ENCODE data around the gene TBCCD1. TPM values are rescaled to one million over a fixed set of nuclear protein-coding genes. Genes with fewer than 3 reads are reported as not detected.
"Not testable (repeated sequence)": the region's sequence is repeated elsewhere in the genome, so short reads cannot be mapped to it uniquely, and the experiment has no call there.

TBCCD1 gene
- total RNA-seq, 1 donor from 2014 or later = 17.7 TPM

- no peaks in the 10 kb centered on the region for H3K9me3 Mint-ChIP-seq
- no peaks in the 10 kb centered on the region for H3K27me3 Mint-ChIP-seq (ENCODE audit: low read depth)
- H3K27ac Mint-ChIP-seq = peak overlapping the region; percentile 98
- no peak for DNase-seq (ENCODE audit: low spot score)
- intact Hi-C loops (cut with micrococcal nuclease) = loop anchor here (1.0 to 5.0 kb wide), 5 partner anchors 35 to 631 kb away; partner anchors contain the start of genes EIF4A2 and TRA2B
- peaks cover 43% of the 10 kb centered on the region for H3K4me1 Mint-ChIP-seq (ENCODE audit: low read depth)
- peak overlapping the region; percentile 89 for H3K4me3 Mint-ChIP-seq (ENCODE audit: low read depth)
- peaks cover 32% of the 10 kb centered on the region for H3K36me3 Mint-ChIP-seq (ENCODE audit: low read depth)
Measured at GRCh38 chr3:186569779-186570095, 2.6 kb upstream of the TBCCD1 start.

GRCh38 chr3:186569361-186569760 is 2.2 kb upstream of the TBCCD1 start:
- intact Hi-C loops (cut with micrococcal nuclease); H3K27me3 Mint-ChIP-seq (ENCODE audit: low read depth); H3K9me3 Mint-ChIP-seq; DNase-seq (ENCODE audit: low spot score): not testable (repeated sequence)
- Mint-ChIP-seq H3K36me3 (ENCODE audit: low read depth) (peaks cover 32% of the 10 kb centered on the region), H3K4me3 (ENCODE audit: low read depth) (peak overlapping the region; percentile 89), H3K27ac (peak overlapping the region; percentile 98), H3K4me1 (ENCODE audit: low read depth) (peaks cover 44% of the 10 kb centered on the region)

- peak overlapping the region; percentile 97 for H3K4me3 Mint-ChIP-seq (ENCODE audit: low read depth)
- no peaks in the 10 kb centered on the region for H3K27me3 Mint-ChIP-seq (ENCODE audit: low read depth)
- H3K9me3 Mint-ChIP-seq = no peaks in the 10 kb centered on the region
- intact Hi-C loops (cut with micrococcal nuclease) = no loop called here
- H3K27ac Mint-ChIP-seq = peak overlapping the region; percentile 75
- H3K4me1 Mint-ChIP-seq (ENCODE audit: low read depth) = peaks cover 47% of the 10 kb centered on the region
- H3K36me3 Mint-ChIP-seq (ENCODE audit: low read depth) = peaks cover 31% of the 10 kb centered on the region
- no peak for DNase-seq (ENCODE audit: low spot score)
Measured at GRCh38 chr3:186566772-186567071, 417 bp downstream of the TBCCD1 start.

GRCh38 chr3:186564586-186564985 is 2.6 kb downstream of the TBCCD1 start:
- H3K36me3 Mint-ChIP-seq (ENCODE audit: low read depth) = peaks cover 31% of the 10 kb centered on the region
- H3K9me3 Mint-ChIP-seq = no peaks in the 10 kb centered on the region
- H3K27ac Mint-ChIP-seq = no peak overlapping the region
- intact Hi-C loops (cut with micrococcal nuclease) = no loop called here
- peaks cover 44% of the 10 kb centered on the region for H3K4me1 Mint-ChIP-seq (ENCODE audit: low read depth)
- no peak for DNase-seq (ENCODE audit: low spot score)
- H3K4me3 Mint-ChIP-seq (ENCODE audit: low read depth) = no peak overlapping the region
- no peaks in the 10 kb centered on the region for H3K27me3 Mint-ChIP-seq (ENCODE audit: low read depth)

- Mint-ChIP-seq H3K4me1 (ENCODE audit: low read depth) (peaks cover under 1% of the 10 kb centered on the region), H3K27ac (no peak overlapping the region)
Measured at GRCh38 chr3:186552408-186553031, 14.6 kb downstream of the TBCCD1 start.

GRCh38 chr3:186551387-186551786 is 15.8 kb downstream of the TBCCD1 start:
- Mint-ChIP-seq H3K4me1 (ENCODE audit: low read depth) (no peaks in the 10 kb centered on the region), H3K9me3 (no peaks in the 10 kb centered on the region), H3K27me3 (ENCODE audit: low read depth) (no peaks in the 10 kb centered on the region), H3K4me3 (ENCODE audit: low read depth) (no peak overlapping the region), H3K36me3 (ENCODE audit: low read depth) (peaks cover 34% of the 10 kb centered on the region), H3K27ac (no peak overlapping the region)
- no peak for DNase-seq (ENCODE audit: low spot score)
- intact Hi-C loops (cut with micrococcal nuclease) = no loop called here

More at GRCh38 chr3:186552408-186553031, 14.6 kb downstream of the TBCCD1 start:
- Mint-ChIP-seq H3K9me3 (no peaks in the 10 kb centered on the region), H3K27me3 (ENCODE audit: low read depth) (no peaks in the 10 kb centered on the region), H3K36me3 (ENCODE audit: low read depth) (peaks cover 41% of the 10 kb centered on the region), H3K4me3 (ENCODE audit: low read depth) (no peak overlapping the region)
- intact Hi-C loops (cut with micrococcal nuclease) = no loop called here
- DNase-seq (ENCODE audit: low spot score) = no peak

GRCh38 chr3:186549497-186549896 is 17.6 kb downstream of the TBCCD1 start:
- no peaks in the 10 kb centered on the region for H3K9me3 Mint-ChIP-seq
- no peaks in the 10 kb centered on the region for H3K4me1 Mint-ChIP-seq (ENCODE audit: low read depth)
- H3K36me3 Mint-ChIP-seq (ENCODE audit: low read depth) = peaks cover 32% of the 10 kb centered on the region
- H3K27ac Mint-ChIP-seq = no peak overlapping the region
- no peaks in the 10 kb centered on the region for H3K27me3 Mint-ChIP-seq (ENCODE audit: low read depth)
- DNase-seq (ENCODE audit: low spot score) = no peak
- intact Hi-C loops (cut with micrococcal nuclease) = no loop called here
- no peak overlapping the region for H3K4me3 Mint-ChIP-seq (ENCODE audit: low read depth)

DNA sequence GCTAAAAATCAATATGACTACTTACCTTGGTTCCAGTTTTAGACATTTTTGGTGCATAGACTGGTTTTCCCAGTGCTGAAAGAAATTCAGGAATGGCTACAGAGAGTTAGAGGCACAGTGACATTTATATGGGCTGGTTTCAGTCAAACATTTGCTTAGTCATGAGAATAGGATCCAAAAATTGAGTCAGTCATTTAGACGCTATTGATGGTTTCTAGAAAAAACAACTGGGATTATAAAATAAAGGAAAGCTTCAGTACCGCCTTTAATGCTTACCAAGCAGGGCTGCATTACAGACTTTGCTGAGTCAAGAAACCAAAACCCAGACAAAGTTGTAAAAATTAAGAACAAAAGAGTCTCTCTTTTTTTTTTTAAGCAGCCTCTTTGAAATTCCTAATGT is 22.9 kb downstream of the TBCCD1 start, which contains the start of gene CRYGS:
Gene CRYGS, minus strand, starts transcription at position 100 of the 400 bp plus-strand sequence. Its CDS starts 54 bp downstream, at position 46.
- intact Hi-C loops (cut with micrococcal nuclease) = loop anchor here (5.0 kb wide), 1 partner anchor 437 kb away; the partner anchor contains the start of gene ETV5
- Mint-ChIP-seq H3K9me3 (no peaks in the 10 kb centered on the region), H3K27ac (no peak within 1 kb of the TSS), H3K4me3 (ENCODE audit: low read depth) (no peak within 1 kb of the TSS), H3K27me3 (ENCODE audit: low read depth) (no peaks in the 10 kb centered on the region), H3K4me1 (ENCODE audit: low read depth) (peaks cover 11% of the 10 kb centered on the region), H3K36me3 (ENCODE audit: low read depth) (peaks cover 29% of the 10 kb centered on the region)
- DNase-seq (ENCODE audit: low spot score) = no peak

GRCh38 chr3:186540835-186541226 is 26.3 kb downstream of the TBCCD1 start:
- H3K27me3 Mint-ChIP-seq (ENCODE audit: low read depth) = no peaks in the 10 kb centered on the region
- no peak for DNase-seq (ENCODE audit: low spot score)
- no peak overlapping the region for H3K4me3 Mint-ChIP-seq (ENCODE audit: low read depth)
- peaks cover 27% of the 10 kb centered on the region for H3K4me1 Mint-ChIP-seq (ENCODE audit: low read depth)
- H3K27ac Mint-ChIP-seq = peak overlapping the region; percentile 20
- H3K9me3 Mint-ChIP-seq = no peaks in the 10 kb centered on the region
- intact Hi-C loops (cut with micrococcal nuclease) = loop anchor here (1.0 to 5.0 kb wide), 4 partner anchors 282 to 564 kb away; partner anchors contain the start of gene ETV5
- H3K36me3 Mint-ChIP-seq (ENCODE audit: low read depth) = peaks cover 24% of the 10 kb centered on the region

DNA sequence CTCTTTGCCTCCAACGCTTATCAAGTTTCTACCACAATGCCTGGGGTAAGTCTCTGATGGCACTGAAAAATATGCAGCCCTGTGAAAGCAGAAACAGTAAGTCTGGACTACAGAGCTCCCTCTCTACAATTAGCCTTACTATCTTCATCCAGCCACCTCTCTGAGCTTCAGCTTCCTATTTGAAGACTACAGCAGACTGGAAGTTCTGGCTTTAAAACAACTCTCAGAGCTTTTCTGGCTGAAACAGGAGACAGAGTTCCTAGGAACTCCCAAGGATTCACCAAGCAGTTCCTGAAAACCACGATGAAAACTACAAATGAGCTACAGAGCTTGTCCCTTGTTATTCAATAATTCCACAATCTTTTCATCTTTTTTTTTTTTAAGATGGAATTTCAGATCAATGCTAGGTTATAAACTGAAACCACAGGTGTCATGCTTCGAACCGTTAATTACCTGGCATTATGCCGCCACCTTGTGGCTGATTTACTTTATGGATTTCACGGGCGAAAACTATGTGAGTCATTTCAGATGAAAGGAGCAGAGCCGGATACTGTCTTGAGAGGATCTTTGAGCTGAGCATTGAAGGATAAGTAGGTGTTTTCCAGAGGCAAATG is 26.8 kb downstream of the TBCCD1 start:
- Mint-ChIP-seq H3K4me3 (ENCODE audit: low read depth) (no peak overlapping the region), H3K4me1 (ENCODE audit: low read depth) (peaks cover 31% of the 10 kb centered on the region)

DNA sequence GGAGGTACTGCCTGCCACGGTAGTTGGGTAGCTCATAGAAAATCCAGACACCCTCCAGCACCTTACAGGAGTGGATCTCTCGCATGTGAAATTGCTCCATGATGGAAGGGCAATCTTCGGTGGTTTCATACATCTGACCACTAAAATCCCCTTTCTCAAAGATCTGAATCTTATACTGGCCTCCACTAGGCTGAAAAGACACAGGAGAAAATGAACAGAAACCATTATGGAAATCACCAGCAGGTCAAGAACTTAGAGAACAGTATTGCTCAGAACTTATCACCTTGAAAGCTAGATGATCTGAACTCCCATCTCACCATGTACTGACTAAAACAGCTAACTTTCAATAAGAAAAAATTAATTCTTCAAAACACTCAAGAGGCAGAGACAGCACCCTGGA is 28.4 kb downstream of the TBCCD1 start:
- Mint-ChIP-seq H3K36me3 (ENCODE audit: low read depth) (peaks cover 13% of the 10 kb centered on the region), H3K4me1 (ENCODE audit: low read depth) (peaks cover 44% of the 10 kb centered on the region)
- intact Hi-C loops (cut with micrococcal nuclease) = loop anchor here (10.0 kb wide), 2 partner anchors 76 to 124 kb away; partner anchors contain the start of gene AHSG

More for the DNA sequence above, 26.8 kb downstream of the TBCCD1 start:
- peak overlapping the region; percentile 20 for H3K27ac Mint-ChIP-seq
- intact Hi-C loops (cut with micrococcal nuclease) = loop anchor here (1.0 to 5.0 kb wide), 4 partner anchors 281 to 563 kb away; partner anchors contain the start of gene ETV5
- peak; percentile 70 for DNase-seq (ENCODE audit: low spot score)
- no peaks in the 10 kb centered on the region for H3K9me3 Mint-ChIP-seq
- H3K27me3 Mint-ChIP-seq (ENCODE audit: low read depth) = no peaks in the 10 kb centered on the region
- peaks cover 24% of the 10 kb centered on the region for H3K36me3 Mint-ChIP-seq (ENCODE audit: low read depth)

GRCh38 chr3:186536883-186537844 is 30.0 kb downstream of the TBCCD1 start:
- H3K36me3 Mint-ChIP-seq (ENCODE audit: low read depth) = peaks cover 6% of the 10 kb centered on the region
- H3K27me3 Mint-ChIP-seq (ENCODE audit: low read depth) = no peaks in the 10 kb centered on the region
- intact Hi-C loops (cut with micrococcal nuclease) = loop anchor here (10.0 kb wide), 2 partner anchors 78 to 122 kb away; partner anchors contain the start of gene AHSG
- no peaks in the 10 kb centered on the region for H3K9me3 Mint-ChIP-seq
- H3K27ac Mint-ChIP-seq = peak overlapping the region; percentile 44
- H3K4me3 Mint-ChIP-seq (ENCODE audit: low read depth) = no peak overlapping the region
- no peak for DNase-seq (ENCODE audit: low spot score)
- H3K4me1 Mint-ChIP-seq (ENCODE audit: low read depth) = peaks cover 47% of the 10 kb centered on the region

More for the DNA sequence above, 28.4 kb downstream of the TBCCD1 start:
- H3K9me3 Mint-ChIP-seq = no peaks in the 10 kb centered on the region
- H3K27ac Mint-ChIP-seq = no peak overlapping the region
- no peaks in the 10 kb centered on the region for H3K27me3 Mint-ChIP-seq (ENCODE audit: low read depth)
- no peak for DNase-seq (ENCODE audit: low spot score)
- H3K4me3 Mint-ChIP-seq (ENCODE audit: low read depth) = no peak overlapping the region

Measured in activated T-helper 2 cell treated with anti-CD3 and anti-CD28 coated beads, Interferon-gamma antibody, Interleukin-2, Interleukin-4, amounts not matched to agents 10 μg/mL and 5 μg/mL and 100 μg/mL, durations not matched to agents 14 hours and 24 hours and 36 hours (primary cell).